GM12801 (cell line): Measurements from ENCODE around the gene YWHAB.

Experiments used
- CTCF ChIP-seq: IDR thresholded peaks from one replicate; pipeline ENCODE4 v1.5.1; 2011; ENCODE audit warnings: control low read depth; ENCODE audit not compliant: insufficient read length; ENCODE audit errors: extremely low read depth

Gene YWHAB

GRCh38 chr20:44856856-44857448 lies 28.6 kb upstream of the YWHAB start:
- TF ChIP-seq CTCF: no peak

- no peak for TF ChIP-seq CTCF
Measured at GRCh38 chr20:44858606-44859360, 26.7 kb upstream of the YWHAB start.

- no peak for TF ChIP-seq CTCF
Measured at GRCh38 chr20:44861531-44862006, 23.9 kb upstream of the YWHAB start.

- no peak for TF ChIP-seq CTCF
Measured at GRCh38 chr20:44862286-44862685, 23.2 kb upstream of the YWHAB start.

GRCh38 chr20:44866703-44867335 lies 18.7 kb upstream of the YWHAB start:
- TF ChIP-seq CTCF: no peak

- TF ChIP-seq CTCF: no peak
Measured at GRCh38 chr20:44869471-44869870, 16.0 kb upstream of the YWHAB start.

- no peak for TF ChIP-seq CTCF
Measured at GRCh38 chr20:44883214-44883902, 2.1 kb upstream of the YWHAB start.
